MM.1S (cell line): Measurements from ENCODE around the gene SLC25A20.

ENCODE experiments used
- EZH2phosphoT487 ChIP-seq: fragments of 300-600 bp; sonication (generic); IDR thresholded peaks from 2 replicates; pipeline ENCODE4 v1.6.1; 2018; ENCODE audit warnings: antibody characterized with exemption, low read length
- TF ChIP-seq, protein P1 (sequence below): fragments of 300-600 bp; sonication (generic); IDR thresholded peaks from 2 replicates; pipeline ENCODE4 v1.5.1; 2016; ENCODE audit warnings: antibody characterized with exemption, low read length, mixed read lengths

DNA sequence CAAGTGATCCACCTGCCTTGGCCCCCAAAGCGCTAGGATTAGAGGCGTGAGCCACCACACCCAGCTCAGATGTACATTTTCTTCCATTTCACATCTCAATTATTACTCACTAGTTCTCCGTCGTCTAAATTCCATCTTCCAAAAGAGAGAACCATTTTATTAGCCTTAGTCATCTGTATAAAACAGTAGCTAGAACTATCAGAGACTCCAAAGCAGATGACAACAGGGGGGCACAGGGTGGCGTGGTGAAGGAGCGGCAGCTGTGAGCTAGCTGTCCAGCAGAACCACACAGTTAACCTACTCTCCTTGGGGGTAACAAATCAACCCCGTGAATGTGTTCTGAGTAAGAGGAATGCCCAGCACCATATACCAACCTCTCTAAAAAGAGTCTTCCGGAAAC, 7.1 kb downstream of the SLC25A20 start:
- TF ChIP-seq, protein P1, sequence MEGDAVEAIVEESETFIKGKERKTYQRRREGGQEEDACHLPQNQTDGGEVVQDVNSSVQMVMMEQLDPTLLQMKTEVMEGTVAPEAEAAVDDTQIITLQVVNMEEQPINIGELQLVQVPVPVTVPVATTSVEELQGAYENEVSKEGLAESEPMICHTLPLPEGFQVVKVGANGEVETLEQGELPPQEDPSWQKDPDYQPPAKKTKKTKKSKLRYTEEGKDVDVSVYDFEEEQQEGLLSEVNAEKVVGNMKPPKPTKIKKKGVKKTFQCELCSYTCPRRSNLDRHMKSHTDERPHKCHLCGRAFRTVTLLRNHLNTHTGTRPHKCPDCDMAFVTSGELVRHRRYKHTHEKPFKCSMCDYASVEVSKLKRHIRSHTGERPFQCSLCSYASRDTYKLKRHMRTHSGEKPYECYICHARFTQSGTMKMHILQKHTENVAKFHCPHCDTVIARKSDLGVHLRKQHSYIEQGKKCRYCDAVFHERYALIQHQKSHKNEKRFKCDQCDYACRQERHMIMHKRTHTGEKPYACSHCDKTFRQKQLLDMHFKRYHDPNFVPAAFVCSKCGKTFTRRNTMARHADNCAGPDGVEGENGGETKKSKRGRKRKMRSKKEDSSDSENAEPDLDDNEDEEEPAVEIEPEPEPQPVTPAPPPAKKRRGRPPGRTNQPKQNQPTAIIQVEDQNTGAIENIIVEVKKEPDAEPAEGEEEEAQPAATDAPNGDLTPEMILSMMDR: no peak
- TF ChIP-seq EZH2phosphoT487: no peak
